NCI-H2029 (cell line): ENCODE data around the gene TBCA.

Source experiments
- DNase-seq: peaks from one replicate; lab custom pipeline; 2025; lab: John Stamatoyannopoulos, UW

The TBCA gene, protein sequence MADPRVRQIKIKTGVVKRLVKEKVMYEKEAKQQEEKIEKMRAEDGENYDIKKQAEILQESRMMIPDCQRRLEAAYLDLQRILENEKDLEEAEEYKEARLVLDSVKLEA

DNA sequence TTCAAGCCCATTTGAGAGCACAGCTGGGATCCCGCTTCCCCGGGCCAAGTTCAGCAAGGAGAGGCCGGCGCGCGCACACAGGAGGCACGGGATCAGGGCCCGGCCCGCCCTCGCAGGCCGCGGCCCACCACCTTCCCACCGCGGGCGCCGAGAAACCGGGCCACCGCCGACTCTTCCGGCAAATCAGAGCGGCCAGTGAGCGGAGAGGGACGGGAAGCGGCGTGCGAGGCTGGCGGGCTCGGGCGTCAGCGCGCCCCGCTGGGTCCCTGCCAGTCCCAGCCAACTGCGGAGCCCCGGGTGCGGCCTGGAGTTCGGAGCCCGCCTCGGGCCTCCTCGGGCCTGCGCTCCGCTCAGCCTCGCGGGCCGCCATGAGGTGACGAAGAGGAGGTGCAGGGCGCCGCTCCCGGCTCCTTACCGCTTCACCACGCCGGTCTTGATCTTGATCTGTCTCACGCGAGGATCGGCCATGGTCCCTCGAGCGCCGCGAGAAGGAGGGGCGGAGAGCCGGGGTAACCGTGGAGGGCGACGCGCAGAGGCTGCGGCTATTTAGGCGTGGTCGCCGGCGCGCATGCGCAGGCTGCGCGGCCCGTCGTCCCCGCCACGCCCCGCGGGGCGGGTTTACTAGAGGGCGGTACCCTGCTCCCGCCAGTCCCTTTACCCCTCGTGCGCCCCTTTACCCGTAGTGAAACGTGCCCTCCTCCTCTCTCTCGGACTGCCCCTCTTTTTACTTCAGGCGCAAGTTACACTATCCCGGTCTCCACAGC lies at the start of gene TBCA:
TSS of gene TBCA (minus strand) at position 550 of the 764 bp plus-strand sequence. CDS start at position 468, 82 bp downstream.
- DNase-seq = peak; percentile 70

DNA sequence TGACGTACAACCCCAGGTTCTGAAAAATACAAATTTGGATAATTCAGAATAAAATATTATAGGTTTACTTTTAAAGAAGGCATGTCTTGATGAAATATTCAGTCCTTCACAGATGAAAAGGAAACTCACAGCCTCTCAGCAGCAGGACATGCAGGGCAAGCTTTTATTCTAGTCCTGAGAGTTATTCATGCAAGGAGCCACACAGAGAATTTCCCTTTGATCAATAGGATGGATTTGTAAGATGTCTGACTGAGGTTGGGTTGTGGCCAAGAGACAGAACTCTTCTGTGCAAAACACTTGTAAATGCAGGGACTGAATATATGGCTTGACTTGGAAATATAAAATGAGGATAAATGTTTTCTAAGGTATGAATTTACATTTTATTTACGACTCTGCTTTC lies 48.8 kb upstream of the TBCA start:
- DNase-seq = no peak

DNA sequence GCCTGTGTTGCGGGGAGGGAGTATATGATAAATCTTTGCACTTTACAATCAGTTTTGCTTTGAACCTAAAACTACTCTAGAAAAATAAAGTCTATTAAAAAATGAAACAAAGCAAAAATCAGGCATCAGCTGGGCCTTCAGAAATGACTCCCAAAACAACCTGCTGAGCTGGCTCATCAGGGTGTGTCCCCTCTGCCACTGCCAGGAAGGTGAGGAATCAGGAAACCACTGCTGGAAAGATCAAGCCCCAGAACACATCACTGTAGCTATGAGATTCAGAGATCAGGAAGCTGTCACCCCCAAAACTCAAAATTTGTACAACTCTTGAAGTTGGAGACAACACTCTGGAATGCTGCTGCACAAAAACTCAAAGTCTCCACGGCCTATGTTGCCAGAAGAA lies 40.5 kb upstream of the TBCA start:
- DNase-seq = no peak

DNA sequence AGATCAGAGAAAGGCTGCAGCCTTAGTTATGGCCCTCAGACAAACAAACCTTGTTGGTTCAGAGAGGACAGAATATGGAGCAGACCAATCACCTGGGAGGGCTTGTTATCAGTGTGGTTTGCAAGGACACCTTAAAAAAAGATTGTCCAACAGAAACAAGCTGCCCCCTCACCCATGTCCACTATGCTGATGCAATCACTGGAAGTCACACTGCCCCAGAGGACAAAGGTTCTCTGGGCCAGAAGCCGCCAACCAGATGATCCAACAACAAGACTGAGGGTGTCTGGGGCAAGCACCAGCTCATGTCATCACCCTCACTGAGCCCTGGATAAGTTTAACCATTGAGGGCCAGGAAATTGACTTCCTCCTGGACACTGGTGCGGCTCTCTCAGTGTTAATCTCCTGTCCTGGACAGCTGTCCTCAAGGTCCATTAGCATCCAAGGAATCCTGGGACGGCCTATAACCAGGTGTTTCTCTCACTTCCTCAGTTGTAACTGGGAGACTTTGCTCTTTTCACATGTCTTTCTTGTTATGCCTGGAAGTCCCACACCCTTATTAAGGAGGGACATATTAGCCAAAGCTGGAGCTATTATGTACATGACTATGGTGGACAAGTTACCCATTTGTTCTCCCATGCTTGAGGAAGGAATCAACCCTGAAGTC lies 36.9 kb upstream of the TBCA start:
- DNase-seq = no peak

DNA sequence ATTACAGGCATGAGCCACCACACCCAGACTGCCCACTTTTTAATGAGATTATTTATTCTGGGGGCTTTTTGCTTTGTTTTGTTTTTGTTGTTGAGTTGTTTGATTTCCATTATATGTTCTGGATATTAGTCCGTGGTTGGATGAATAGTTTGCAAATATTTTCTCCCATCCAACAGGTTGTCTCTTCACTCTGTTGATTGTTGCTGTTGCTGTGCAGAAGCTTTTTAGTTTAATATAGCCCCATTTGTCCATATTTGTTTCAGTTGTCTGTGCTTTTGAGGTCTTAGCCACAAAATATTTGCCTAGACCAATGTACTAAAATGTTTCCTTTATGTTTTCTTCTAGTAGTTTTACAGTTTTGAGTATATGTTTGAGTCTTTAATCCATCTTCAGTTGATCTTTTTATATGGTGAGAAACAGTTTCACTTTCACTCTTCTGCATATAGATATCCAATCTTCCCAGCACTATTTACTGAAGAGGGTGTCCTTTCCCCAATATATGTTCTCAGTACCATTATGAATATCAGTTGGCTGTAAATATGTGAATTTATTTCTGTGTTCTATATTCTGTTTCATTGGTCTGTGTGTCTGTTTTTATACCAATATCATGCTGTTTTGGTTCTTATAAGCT lies 30.2 kb upstream of the TBCA start:
- DNase-seq = peak; percentile 2

DNA sequence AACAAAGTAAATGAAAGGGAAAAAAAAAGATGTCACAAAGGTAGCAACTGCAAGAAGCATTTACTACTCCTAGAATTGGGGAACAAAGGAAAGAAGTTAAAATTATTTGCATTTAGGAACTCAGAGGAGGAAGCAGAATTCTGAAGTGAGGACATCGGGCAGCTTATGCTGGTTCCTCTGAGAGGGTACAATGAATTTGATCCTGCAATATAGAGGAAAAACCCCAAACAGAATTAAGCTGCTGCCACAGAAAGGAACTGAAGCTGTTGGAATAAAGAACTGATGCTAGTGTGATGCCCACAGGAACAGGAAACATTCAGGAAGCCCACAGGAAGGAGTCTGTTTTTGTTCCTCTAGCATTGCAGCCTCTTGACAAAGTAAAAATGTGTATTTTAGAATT lies 22.3 kb upstream of the TBCA start:
- DNase-seq = no peak

DNA sequence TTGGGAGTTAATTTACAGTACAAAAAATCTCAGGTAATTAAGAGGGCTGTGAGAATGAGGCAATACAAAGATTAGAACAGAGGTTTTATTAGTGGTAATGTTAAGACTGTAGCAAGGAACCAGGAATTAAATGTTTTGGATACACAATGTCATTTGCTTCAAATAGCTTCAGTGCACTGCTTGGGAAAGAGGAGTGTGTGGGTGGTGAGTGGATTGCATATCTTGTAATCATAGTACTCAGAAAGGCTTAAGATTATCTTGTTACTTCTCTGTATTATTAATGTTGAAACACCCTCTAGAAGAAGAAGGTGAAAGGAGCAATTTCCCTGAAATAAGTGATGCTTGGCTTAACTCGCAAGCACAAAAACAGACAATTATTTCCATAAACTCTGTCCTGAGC lies 21.0 kb upstream of the TBCA start:
- no peak for DNase-seq

DNA sequence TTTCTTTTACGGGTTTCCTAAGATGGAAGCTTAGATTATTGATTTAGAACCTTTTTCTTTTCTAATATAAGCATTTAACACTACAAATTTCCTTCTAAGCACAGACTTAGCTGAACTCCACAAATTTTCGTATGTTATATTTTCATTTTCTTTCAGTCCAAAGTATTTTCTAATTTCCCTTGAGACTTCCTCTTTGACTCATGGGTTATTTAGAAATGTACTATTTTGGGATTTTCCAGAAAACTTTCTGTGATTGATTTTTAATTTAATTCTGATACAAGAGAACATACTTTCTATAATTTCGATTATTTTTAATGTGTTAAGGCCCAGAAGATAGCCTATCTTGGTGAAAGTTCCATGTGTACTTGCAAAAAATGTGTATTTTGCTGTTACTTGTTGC lies 19.7 kb upstream of the TBCA start:
- DNase-seq = no peak

DNA sequence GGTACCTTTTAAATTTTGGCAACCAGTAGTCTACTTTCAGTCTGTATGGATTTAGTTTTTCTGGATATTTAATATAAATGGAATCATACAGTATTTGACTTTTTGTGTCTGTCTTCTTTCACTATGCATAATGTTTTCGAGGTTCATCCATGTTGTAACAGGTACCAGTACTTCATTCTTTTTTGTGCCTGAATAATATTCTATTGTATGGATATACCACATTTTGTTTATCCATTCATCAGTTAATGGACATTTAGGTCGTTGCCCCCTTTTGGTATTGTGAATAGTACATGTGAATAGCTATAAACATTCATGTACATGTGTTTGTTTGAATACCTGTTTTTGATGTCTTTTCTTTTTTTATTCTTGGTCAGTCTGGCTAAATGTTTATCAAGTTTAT lies 19.1 kb upstream of the TBCA start:
- no peak for DNase-seq

DNA sequence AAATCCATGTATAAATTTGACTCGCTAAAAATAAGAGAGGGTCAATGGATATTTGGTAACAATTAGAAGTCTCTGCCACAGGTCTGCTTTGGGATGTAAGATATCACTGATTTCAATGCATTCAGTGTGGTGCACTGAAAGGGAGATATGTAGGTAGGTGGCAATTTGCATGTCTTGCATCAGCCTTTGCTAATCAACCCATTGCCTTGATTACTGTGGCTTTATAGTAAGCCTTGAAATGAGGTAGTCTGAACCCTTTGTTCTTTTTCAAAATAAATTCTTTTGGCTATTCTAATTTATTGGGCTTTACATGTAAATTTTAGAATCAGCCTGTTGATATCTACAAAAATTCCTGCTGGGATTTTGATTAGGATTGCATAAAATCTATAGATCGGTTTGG lies 15.8 kb upstream of the TBCA start:
- no peak for DNase-seq

DNA sequence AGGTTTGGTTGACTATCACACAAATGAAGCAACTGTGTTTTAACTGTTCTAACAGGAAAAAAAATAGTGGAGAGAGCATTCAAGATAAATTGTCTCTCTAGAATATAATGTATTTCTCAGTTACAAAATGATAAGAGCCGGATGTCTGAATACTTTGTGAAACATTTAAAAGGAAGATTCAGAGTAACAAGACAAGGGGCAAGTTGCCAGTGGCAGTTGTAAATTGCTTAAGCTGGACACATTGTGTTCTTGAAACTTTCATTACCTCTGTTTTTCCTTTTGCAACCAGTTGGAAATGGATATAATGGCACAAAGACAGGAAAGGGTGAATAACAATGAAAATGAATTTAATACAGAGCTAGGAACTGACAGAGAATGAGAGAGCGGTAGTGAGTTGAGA lies 15.2 kb upstream of the TBCA start:
- DNase-seq = no peak

DNA sequence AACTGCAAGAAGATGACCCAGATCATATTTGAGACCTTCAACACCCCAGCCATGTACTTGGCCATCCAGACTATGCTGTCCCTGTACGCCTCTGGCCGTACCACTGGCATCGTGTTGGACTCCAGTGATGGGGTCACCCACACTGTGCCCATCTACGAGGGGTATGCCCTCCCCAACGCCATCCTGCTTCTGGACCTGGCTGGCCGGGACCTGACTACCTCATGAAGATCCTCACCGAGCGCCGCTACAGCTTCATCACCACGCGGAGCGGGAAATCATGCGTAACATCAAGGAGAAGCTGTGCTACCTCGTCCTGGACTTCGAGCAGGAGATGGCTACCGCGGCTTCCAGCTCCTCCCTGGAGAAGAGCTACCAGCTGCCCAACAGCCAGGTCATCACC lies 9.1 kb upstream of the TBCA start:
- no peak for DNase-seq

DNA sequence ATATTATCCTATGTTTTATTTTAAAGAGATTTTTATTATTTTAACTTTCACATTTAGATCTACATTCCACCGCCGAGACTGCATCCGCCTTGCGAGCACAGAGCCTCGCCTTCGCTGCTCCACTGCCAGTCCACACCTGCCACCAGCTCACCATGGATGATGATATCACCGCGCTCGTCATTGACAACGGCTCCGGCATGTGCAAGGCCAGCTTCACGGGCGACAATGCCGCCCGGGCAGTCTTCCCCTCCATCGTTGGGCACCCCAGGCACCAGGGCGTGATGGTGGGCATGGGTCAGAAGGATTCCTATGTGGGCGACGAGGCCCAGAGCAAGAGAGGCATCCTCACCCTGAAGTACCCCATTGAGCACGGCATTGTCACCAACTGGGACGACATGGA lies 8.6 kb upstream of the TBCA start:
- no peak for DNase-seq

DNA sequence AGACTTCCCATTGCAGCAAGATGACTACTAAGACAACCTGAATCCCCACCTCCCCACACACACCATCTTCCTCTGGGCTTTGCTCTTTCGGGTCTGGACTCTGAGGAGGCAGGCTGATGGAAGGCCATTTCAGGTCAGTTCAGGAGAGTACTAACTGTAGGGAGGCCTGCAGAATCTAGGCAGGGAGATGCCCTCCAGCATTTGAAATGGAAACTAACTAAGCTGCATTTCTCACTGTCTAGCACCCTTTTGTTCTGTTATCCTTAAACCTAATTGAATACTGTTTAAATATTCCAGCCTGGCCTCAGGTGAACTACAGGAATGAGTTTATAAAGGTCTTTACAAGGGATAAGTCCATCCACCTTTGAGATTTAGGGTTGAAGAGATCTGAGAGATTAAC lies 4.9 kb upstream of the TBCA start:
- DNase-seq = no peak

DNA sequence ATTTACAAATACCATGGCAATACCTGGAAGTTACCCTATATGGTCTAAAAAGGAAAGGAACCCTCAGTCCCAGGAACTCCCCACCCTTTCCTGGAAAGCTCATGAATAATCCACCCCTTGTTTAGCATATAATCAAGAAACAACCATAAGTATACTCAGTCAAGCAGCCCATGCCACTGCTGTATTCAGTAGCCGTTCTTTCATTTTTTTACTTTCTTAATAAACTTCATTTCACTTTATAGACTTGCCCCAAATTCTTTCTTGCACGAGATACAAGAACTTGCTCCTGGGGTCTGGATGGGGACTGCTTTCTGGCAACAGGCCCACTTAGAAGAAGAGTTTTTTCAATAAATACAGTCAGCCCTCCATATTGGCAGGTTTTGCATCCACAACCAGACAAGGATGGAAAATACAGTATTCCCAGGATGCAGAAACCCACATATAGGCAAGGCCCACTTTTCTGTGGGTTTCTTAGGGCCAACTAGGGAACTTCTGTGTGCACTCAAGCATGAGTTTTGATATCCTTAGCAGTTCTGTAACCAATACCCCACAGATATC lies 2.8 kb upstream of the TBCA start:
- DNase-seq = no peak

DNA sequence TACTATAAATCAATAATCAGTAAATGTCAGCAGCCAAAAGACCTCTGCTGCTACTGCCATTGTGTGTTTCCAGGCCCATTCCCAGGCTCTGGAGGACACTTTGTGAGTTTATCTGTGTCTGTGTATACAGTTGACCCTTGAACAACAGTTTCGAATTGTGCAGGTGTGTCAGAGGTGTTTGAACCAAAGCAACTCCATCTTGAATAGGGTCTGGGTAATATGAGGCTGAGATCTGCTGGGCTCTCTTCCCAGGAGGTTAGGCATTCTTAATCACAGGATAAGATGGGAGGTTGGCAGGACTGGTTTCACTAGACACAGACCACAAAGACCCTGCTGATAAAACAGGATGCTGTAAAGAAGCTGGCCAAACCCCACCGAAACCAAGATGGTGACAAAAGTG lies 2.3 kb upstream of the TBCA start:
- no peak for DNase-seq

DNA sequence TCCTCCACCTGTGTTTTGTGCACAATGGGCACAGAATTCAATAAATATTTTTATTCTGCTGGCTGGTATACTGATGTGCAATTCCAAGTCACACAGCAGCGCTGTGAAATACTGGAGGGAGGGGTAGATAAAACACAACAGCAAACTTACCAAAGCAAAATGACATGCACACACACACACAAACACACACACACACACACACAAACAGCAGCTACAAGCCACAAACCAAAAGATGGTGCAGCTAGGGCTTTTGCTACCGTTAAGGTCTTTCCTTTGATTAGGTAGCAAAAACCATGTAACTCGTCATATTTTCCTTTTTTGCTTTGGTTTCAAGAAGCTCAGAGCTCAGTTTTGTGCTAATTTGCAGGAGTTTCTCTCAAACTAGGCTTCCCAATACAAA lies 1.8 kb upstream of the TBCA start:
- no peak for DNase-seq

DNA sequence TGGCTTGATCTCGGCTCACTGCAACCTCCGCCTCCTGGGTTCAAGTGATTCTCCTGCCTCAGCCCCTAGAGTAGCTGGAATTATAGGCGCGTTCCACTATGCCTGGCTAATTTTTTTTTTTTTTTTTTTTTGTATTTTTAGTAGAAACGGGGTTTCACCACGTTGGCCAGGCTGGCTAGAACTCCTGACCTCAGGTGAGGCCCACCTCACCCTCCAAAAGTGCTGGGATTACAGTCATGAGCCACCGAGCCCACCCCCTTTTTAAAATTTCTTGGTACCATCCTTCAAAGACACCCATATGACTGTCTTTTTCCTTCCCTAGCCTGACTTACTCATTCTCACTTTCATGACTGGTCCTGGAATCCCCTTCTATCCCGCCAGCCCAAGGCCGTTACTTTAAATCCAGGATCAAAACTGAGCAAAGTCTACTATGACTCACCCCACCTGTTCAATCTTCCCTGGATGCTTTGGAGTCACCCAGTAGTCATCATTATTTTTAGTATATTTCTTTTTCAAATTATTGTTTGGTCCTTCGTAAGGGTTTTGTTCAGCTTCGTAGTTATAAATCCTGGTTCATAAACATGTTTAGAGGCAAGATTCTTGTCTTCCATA lies 1.2 kb upstream of the TBCA start:
- no peak for DNase-seq

DNA sequence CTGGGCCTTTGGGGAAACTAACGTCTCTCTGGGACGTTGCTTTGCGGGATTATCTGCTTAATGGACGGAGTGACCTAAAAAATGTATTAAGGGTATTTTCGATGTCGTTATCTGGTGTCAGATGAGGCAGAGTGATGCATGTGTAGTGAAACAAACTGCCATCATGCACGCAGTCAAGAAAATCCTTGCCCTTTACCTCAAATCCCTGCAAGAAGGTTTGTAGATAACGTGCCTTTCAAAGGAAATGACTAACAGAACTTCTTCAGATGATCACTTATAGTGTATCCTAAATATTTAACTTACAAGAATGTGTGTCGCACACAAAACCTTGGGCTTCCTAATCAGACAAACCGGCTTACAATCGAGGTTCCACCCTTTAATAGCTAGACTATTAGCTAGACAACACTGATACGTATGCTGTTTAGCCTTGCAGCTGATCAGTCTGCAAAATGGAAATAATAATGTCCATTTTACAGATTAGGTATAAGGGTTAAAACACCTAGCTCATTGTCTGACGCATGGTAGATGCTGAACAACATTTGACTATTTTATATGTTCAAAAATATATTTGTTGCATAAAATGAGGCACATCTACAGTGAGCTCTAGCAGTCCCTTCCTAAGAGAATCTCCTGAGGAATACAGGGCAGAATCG lies 541 bp upstream of the TBCA start:
- DNase-seq = no peak

DNA sequence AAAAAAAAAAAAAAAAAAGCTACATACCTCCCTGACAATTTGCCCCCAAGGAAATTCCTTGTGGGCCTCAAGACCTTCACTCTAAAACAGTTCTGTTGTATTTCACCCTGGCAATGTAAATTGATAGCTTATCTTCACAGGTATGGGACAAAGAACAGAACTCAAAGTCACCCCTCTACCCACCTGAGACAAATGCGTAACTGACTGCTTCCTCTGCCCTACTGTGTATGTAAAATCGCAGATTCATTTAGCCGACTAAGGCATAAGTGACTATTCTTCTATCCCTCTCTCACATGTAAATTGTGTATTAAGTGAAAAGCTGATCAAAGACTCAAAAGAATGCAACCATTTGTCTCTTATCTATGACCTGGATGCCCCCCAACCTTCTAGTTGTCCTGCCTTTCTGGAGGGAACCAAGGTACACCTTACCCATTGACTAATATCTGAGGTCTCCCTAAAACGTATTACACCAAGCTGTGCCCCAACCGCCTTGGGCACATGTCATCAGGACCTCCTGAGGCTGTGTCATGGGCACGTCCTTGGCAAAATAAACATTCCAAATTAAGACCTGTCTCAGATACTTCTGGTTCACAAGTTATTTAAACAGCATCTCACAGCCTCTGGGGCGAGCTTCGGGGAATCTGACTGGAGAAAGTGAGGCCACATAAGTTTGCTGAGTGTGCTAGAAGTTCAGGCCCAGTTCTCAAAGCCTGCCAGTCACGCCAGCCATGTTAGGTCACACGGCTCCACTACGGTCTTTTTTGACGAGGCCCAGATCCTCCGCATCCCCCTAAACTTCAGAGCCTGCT lies 954 bp downstream of the TBCA start:
- DNase-seq = no peak

DNA sequence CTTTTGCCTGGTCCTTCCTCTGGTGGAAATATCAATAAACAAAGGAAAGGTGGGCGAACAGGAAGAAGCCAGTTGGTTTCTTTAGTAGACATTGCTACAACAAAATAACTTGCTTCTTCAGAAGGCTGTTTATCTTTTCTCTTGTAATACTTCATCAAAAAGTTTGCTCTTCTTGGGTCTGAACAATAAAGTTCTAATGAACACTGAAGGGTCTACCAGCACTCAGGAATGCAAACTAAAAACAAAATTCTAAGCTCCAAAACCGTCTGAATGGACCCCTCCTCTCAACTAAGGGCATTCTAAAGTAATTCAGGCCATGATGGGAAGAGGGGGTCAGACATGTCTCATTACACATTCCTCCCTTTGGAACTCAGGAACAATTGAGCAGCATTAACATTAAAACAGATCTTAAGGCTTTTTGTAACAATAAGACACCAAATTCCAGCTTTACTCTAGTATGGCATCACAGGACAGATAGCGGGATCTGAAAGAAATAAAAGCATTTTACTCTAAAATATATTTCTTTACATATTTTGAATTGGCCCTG lies 2.3 kb downstream of the TBCA start:
- DNase-seq = no peak
